Measurements from ENCODE around the gene MRPS9. TPM values are rescaled to one million over a fixed set of nuclear protein-coding genes. Genes with fewer than 3 reads are reported as not detected.

Gene MRPS9
- total and polyA plus RNA-seq, 9 of the 15 experiments (the other 6 are each of a cell fraction or from before 2014, with no cell fraction given) = 46.2 to 143 (median 65.6) TPM

GRCh38 chr2:105136394-105136793 is 98.5 kb downstream of the MRPS9 start:
- ATAC-seq (peak; percentile 42; the same call in 1 of the 3 replicates), FAIRE-seq (no peak), DNase-seq (ENCODE audit: extremely low read depth in 1 of 4, low spot score in 3 of 4) (no peak)
- no peak overlapping the region for H3K4me2 ChIP-seq (ENCODE audit: insufficient read depth, low read length)
- peaks cover 19 to 25% of the 10 kb centered on the region in 2 experiments; a peak in 4 of 5 replicates for H3K27me3 ChIP-seq (ENCODE audit: control insufficient read depth in 2 of 2, insufficient read depth in 2 of 2, low read length in 2 of 2)
- CTCF ChIA-PET (ENCODE audit: low intra/inter-chr PET ratio) = no interaction called here
- POLR2A ChIA-PET = interaction anchor here (0.6 kb wide), 1 partner anchor 400 kb away, joined by 3 read pairs; no protein-coding TSS in a partner anchor
- H3K9me3 ChIP-seq (replicated peaks; ENCODE audit: control insufficient read depth, insufficient read depth, low read depth, low read length) = no peaks in the 10 kb centered on the region
- no peak overlapping the region for H2AFZ ChIP-seq (ENCODE audit: low read depth, low read length)
- no peaks in the 10 kb centered on the region for H3K79me2 ChIP-seq (ENCODE audit: control insufficient read depth, insufficient read depth, low read length)
- H3K36me3 ChIP-seq (ENCODE audit: control insufficient read depth, insufficient read depth, low read length) = no peaks in the 10 kb centered on the region
- TF ChIP-seq SRSF1 (IDR thresholded peaks at IDR 0.05; ENCODE audit: low read depth, low read length) (no peak), MXD1 (CRISPR knock-in tag; IDR thresholded peaks at IDR 0.05; ENCODE audit: borderline replicate concordance, poor library complexity, severe bottlenecking) (no peak), EZH2 (IDR thresholded peaks at IDR 0.05; ENCODE audit: borderline replicate concordance, low read depth, low read length) (no peak), MEF2A (IDR thresholded peaks at IDR 0.05; ENCODE audit: control insufficient read depth, low read depth, low read length) (no peak), TRIM24 (IDR thresholded peaks at IDR 0.05) (no peak), TAL1 (IDR thresholded peaks at IDR 0.05) (no peak)
- TF ChIP-seq, protein P1, sequence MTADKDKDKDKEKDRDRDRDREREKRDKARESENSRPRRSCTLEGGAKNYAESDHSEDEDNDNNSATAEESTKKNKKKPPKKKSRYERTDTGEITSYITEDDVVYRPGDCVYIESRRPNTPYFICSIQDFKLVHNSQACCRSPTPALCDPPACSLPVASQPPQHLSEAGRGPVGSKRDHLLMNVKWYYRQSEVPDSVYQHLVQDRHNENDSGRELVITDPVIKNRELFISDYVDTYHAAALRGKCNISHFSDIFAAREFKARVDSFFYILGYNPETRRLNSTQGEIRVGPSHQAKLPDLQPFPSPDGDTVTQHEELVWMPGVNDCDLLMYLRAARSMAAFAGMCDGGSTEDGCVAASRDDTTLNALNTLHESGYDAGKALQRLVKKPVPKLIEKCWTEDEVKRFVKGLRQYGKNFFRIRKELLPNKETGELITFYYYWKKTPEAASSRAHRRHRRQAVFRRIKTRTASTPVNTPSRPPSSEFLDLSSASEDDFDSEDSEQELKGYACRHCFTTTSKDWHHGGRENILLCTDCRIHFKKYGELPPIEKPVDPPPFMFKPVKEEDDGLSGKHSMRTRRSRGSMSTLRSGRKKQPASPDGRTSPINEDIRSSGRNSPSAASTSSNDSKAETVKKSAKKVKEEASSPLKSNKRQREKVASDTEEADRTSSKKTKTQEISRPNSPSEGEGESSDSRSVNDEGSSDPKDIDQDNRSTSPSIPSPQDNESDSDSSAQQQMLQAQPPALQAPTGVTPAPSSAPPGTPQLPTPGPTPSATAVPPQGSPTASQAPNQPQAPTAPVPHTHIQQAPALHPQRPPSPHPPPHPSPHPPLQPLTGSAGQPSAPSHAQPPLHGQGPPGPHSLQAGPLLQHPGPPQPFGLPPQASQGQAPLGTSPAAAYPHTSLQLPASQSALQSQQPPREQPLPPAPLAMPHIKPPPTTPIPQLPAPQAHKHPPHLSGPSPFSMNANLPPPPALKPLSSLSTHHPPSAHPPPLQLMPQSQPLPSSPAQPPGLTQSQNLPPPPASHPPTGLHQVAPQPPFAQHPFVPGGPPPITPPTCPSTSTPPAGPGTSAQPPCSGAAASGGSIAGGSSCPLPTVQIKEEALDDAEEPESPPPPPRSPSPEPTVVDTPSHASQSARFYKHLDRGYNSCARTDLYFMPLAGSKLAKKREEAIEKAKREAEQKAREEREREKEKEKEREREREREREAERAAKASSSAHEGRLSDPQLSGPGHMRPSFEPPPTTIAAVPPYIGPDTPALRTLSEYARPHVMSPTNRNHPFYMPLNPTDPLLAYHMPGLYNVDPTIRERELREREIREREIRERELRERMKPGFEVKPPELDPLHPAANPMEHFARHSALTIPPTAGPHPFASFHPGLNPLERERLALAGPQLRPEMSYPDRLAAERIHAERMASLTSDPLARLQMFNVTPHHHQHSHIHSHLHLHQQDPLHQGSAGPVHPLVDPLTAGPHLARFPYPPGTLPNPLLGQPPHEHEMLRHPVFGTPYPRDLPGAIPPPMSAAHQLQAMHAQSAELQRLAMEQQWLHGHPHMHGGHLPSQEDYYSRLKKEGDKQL (CRISPR knock-in tag; IDR thresholded peaks at IDR 0.05; ENCODE audit: borderline replicate concordance) = no peak
- no peak overlapping the region for H3K9ac ChIP-seq (ENCODE audit: insufficient read depth in 1 of 2, low read depth in 2 of 2, low read length in 2 of 2)
- in situ Hi-C loops (cut with MboI) = no loop called here
- H3K9me1 ChIP-seq (ENCODE audit: control insufficient read depth, insufficient read depth, low read length) = peaks cover 3% of the 10 kb centered on the region
- H3K4me1 ChIP-seq (replicated peaks in 1 of 2; ENCODE audit: control insufficient read depth in 2 of 2, insufficient read depth in 2 of 2, low read length in 2 of 2) = no peaks in the 10 kb centered on the region
- H4K20me1 ChIP-seq (replicated peaks; ENCODE audit: control insufficient read depth, insufficient read depth, low read length) = no peaks in the 10 kb centered on the region
- WGBS (ENCODE audit: insufficient coverage, low coverage, missing lambda C conversion rate) = 19% methylated on average over 4 of the region's 4 CpGs
- no peak overlapping the region for H3K27ac ChIP-seq (ENCODE audit: extremely low read depth, low read depth, low read length)
- BruUV-seq (replicated peaks) = no TSS peak
- intact Hi-C loops (cut with micrococcal nuclease) = no loop called here
- no peak overlapping the region for H3K4me3 ChIP-seq

Measured in K562 (cell line).